Measurements from ENCODE around the gene EVA1C.

- TF ChIP-seq CTCF (optimal IDR thresholded peaks at IDR 0.05 in 1 of 3, IDR thresholded peaks at IDR 0.05 in 1 of 3, conservative IDR thresholded peaks at IDR 0.05 in 1 of 3; ENCODE audit: extremely low read depth in 1 of 3, insufficient read depth in 2 of 3, low read length in 3 of 3), result peak in 1 of 3 experiments; percentile 16
- TF ChIP-seq EZH2 (IDR thresholded peaks at IDR 0.05; ENCODE audit: low read length), result no peak
Observed at GRCh38 chr21:32364796-32365195, 47.7 kb upstream of the EVA1C start.

All from keratinocyte (primary cell).